GM03348 (cell line): ENCODE results near the gene ST8SIA4.

ENCODE experiments used
- DNase-seq: peaks from one replicate; pipeline ENCODE4 v3.0.0; 2012; ENCODE audit warnings: low spot score

Gene ST8SIA4, protein sequence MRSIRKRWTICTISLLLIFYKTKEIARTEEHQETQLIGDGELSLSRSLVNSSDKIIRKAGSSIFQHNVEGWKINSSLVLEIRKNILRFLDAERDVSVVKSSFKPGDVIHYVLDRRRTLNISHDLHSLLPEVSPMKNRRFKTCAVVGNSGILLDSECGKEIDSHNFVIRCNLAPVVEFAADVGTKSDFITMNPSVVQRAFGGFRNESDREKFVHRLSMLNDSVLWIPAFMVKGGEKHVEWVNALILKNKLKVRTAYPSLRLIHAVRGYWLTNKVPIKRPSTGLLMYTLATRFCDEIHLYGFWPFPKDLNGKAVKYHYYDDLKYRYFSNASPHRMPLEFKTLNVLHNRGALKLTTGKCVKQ

DNA sequence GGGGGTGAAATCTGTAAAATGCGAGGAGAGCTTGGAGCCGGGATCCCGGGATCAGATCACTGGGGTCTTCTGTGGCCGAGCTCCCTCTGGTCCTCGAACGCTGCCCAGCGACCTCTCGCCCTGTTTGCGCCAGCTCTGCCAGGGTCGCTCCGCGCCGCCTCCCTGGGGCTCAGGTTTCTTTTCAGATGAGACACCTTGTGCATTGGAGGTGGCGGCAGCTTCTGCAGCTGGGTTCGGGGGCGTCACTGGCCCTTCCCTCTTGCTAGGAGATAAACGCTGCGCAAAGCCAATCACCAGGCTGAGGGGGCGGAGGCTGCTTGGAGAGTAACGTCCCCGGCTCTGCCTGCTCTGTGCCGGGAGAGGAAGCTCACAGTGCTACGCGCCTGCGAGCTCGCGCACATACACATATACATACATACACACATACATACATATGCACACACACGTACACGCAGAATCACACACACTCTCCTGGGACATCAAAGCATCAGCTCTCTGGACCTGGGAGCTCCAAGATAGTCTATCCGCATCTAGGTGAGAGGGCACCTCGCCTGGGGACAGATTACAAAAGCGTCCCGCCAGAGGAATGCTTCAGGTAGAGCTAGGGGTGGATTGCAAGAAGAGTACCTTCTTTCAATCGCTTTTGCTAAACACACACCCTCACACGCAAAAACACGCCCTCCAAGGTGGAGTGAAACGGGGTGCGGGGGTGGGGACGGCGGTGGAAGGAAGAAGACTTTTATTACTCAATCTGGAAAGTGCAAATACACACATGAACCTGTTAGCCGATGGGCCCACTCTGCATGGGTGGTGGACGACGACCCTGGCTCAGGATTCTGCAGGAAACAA, at the start of gene ST8SIA4:
ST8SIA4 (minus strand) TSS at position 244 of the 849 bp plus-strand sequence. CDS start 327 bp downstream, outside the sequence.
- DNase-seq: no peak

DNA sequence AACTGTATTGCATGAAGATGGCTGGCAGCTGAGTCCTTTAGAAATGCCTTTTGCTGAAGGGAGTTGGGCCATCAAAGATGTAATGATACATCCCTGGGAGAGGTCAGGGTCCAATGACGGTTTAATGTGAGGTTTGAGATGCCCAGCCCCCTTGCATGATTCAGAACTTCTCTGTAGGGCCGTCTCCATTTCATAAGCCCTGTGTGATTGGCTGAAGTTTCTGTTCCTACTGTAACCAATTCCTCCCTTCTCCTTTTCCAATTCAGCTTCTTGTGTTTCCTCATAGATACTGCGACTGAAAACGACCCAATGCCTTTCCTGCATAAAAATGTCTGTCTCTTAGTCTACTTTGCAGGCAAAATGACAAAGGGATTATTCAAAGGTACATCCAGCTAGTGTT, 47.9 kb upstream of the ST8SIA4 start:
- DNase-seq: no peak

DNA sequence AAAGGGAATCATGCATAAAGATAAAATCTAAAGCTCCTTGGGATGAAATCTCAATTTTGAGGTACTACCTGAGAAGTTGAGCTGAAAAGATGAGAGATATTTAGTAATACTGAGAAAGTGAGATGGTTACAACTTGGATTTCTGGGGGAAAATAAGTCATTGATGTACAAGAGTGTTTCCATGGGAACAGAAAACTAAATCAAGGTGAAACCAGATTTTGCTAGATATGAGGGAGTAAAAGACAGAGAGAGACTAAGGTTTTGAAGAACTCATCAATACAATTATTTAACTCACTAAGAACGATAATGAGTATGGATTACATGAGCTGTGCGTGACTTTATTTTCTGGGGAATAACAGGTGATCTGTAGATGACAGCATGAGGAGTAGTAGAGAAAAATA, 10.2 kb upstream of the ST8SIA4 start:
- no peak for DNase-seq

DNA sequence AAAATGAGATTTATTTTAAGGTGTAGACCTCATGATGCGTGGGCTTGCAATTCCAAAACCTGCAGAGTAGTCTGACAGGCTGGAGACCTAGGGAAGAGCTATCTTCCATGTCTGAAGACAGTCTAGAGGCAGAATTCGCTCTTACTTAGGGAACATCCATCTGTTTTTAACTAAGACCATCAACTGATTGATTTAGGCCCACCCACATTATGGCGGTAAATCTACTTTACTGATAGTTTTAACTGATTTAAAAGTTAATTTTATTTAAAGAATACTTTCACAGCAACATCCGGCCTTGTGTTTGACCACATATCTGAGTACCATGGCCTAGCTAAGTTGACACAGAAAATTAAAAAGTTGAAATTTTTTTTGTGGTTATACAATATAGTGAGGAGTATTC, 6.0 kb upstream of the ST8SIA4 start:
- no peak for DNase-seq

DNA sequence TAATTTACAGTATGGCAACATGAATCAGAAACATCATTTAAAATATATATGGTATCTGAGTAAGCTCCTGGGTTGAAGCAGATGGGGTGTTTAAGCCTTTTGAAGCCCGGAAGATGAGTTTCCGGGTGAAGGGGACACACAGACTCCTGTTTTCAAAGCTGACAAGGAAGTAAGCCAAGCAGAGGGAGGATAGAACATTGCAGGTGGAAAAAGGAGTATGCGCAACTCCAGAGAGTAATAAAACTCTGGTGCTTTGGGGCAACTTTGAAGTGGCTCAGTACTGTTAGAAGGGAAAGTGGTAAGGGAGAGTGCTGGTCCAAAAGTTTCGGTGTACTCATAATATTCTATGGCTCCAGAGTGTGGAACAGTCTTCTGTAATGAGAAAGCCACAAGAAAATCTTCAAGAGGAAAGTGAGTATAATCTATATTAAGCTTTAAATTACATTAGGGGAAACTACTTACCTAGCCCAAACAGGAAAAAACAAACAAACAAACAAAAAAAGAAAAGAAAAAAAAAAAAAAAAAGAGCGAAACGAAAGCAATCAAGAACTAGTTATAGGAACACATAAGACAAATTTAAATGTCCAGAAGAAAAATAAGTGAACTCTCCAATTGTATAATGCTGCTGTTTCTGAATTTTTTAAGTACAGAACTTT, 2.3 kb upstream of the ST8SIA4 start:
- no peak for DNase-seq

DNA sequence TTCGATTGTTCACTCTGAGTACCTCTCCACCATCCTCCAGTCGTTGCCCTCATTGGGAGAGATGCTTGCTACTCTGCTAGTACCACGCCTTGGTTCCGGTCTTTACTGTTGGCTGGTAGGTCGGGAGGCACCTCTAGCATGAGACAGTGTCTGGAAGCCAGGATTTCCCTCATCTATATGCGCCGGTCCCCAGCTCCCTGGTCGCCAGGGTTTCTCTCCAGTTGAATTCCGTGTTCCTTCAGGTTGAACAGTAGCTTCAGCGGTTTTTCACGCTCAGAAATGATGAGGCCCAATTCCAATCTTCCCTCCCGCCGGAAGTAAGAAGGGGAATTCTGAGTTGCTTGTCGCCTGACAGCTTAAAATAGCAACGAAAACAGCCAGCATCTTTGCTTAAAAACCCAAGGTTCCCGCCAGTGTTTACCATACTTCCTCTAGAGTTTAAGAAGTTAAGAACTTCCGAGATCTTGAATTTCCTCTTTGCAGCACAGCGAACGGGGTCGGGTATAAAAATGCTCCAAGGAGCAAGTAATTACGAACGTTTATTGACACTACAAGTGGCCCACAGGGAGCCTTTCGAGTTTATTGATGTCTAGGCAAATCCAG, 1.3 kb upstream of the ST8SIA4 start:
- no peak for DNase-seq

DNA sequence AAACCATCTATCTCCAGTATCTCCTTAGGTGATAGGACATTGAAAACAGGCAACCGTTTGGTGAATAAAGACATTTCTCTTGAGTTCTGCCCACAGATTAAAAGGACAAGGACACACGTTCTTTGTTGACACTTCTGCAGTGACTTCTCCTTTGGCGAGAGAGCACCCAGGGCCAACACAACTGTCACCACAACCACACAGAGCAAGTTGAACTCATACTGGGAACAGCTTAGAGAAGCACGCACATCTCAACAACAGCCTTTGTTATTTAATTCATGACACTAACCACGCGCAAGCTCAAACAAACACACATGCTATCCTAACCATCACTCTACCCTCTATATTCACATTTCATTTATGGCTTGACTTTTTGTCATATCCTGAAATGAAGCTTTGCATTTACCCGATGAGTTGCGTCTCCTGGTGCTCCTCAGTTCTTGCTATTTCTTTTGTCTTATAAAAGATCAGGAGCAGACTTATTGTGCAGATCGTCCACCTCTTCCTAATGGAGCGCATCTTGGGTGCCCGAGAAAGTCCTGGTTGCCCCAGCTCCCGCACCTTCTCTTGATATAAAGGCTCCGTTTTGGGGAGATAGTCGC, 543 bp downstream of the ST8SIA4 start:
- DNase-seq: no peak

DNA sequence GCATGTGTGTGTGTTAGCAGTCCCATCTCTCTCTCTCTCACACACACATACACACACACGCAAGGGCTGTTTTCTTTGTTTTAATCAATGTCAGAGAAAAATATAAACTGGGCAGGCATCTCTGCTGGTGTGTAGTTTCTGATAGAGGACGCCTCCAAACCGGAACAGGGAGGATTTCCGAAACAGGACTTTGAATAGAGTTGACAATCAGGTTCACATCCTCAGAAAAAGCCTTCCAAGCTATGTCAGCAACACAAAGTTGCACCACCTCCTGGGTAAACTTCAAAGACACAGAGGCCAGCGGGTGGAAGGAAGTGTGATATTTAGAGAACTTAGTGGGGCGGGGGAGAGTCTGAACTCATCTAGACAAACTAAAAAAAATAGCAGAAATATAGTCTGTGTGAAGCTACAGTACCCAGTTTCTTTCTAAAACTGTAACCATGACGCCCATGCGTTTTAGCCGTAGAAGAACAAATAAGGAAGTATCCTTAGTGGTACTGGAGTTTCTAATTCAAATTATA, 1.2 kb downstream of the ST8SIA4 start:
- DNase-seq: no peak

DNA sequence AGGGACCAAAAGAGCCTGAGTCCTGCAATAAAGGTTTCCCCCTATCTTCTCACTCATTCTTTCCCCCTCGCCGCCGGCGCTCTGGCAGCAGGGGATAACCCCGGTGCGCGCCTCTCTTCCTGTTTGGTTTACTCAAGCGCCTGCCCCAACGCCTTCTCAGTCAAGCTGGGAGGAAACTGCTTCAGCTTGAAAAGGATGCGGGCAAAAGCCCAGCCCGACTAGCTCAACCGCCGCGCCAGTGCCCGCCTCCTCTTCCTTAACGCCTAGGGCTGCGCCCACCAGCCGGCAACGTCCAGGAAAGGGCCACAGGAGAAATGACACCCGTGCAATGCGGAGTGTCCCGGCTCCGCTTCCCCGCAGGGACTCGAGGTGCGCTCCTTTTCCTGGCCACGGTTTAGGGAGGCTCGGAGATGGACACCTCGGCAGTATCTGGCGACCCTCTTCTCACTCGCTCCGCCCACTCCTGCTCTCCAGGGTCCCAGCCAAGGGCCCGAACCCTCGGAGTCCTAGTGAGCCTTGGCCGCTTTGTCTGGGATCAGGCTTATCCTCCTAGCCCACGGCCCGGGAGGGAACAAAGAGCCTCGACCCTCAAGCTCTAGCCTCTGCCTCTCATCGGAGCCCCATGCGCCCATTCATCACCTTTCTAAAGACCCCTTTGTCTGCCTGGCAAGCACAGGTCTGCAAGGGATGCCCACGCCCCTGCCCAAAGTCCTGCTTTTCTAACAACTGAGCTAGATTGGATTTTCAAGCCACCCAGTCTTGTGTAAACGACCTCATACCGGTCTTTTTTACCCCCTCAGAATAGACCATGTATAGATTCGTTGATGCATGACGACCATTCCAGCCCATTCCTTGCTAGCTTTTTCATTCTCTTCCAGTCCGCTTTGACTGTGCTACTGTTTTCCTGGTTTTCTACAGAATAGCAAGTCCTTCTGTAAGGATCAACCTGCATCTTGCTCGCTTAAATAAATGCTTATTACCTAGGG, 2.0 kb downstream of the ST8SIA4 start:
- DNase-seq: peak; percentile 41

DNA sequence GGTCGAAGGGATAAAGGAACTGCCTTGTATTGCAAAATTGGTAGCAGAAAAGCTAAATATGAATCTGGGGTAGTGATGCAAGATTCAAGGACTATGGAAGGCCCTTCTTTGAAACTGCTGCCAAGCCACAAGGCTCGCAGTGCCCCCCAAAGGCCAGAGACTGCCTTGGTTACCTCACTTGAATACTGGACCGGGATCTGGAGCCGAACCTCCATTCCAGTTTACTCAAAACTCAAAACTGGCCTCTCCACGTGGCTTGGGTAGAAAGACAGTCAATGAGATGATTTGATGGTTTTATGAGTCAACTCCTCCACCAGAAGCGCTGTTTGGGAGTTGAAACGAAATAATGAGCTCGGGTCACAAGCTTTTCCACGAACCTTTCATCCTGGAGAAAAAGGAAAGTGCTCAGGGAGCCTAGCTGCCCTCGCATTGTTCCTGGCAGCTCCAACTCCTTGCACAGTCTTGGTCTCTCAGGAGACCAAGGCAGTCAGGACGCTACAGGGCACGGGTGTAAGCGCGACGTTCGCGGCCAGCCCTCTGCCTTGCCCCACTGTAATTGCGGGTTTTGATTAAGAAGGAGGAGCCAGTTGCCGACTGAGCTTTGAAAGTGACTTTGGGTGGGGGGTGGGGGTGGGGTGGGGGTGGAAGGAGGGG, 2.8 kb downstream of the ST8SIA4 start:
- peak; percentile 16 for DNase-seq

DNA sequence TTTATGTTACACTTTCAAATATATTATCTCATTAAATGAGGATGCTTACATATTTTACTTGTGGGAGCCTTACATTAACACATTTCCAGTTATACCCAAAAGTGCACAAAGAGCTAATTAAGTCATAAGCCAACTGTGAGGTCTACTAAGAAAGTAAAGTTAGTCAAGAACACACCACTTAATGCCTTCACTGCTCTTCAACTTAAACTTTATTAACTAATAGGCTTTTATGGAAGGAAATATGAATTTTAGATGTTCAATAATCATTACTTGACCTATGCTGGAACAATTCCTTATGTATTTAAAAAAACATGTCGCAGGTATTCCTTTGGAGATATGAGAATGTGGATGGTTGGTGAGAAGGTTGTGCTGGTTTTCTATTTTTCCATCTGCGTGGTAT, 3.4 kb downstream of the ST8SIA4 start:
- DNase-seq: no peak

DNA sequence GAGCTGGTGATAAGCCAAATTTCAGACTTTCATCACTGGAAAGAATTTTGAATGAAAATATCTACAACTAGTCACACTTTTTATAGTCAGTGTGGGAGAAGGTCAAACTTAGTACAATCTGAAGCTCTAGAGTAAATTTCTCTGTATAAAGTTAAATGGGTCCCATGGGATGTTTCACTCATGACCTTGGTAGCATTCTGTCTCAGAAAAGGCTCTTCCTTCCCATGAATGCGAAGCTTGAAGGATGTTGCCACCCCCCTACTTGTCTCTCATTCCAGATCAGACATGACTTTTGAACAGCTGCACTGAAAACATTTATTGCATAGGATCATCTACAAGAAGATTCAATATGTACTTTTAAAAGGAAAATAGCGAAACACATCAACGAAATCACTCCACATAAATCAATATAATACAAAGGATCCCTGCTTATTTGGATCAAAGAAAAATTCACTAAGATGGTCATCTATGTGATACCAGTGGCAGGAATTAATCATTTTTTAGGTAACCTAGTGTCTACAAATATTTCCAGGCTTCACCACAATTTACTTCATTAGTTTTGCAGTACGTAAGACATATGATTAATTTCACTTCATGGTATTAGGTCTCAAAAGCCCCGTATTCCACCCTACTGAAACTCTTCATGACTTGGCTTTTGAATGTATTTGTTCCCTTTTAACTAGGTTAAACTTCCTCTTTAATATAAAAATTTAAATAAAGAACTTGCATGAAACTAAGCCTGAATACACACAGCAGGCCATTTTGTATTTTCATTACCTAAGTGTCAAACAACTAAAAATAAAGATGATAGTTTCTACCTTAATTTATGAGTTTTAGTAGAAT, 4.4 kb downstream of the ST8SIA4 start:
- DNase-seq: no peak

DNA sequence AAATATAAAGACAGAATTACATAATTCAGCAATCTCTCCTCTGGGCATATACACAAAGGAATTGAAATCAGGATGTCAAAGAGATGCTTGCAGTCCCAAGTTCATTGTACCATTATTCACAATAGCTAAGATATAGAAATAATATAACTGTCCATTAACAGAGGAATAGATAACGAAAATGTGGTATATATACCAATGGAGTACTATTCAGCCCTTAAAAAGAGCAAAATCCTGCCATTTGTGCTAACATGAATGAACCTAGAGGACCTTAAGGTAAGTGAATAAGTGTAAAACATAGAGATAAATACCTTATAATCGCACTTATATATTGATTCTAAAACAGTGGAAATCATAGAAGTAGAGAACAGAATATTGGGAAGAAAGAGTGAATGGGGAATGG, 7.0 kb downstream of the ST8SIA4 start:
- no peak for DNase-seq

DNA sequence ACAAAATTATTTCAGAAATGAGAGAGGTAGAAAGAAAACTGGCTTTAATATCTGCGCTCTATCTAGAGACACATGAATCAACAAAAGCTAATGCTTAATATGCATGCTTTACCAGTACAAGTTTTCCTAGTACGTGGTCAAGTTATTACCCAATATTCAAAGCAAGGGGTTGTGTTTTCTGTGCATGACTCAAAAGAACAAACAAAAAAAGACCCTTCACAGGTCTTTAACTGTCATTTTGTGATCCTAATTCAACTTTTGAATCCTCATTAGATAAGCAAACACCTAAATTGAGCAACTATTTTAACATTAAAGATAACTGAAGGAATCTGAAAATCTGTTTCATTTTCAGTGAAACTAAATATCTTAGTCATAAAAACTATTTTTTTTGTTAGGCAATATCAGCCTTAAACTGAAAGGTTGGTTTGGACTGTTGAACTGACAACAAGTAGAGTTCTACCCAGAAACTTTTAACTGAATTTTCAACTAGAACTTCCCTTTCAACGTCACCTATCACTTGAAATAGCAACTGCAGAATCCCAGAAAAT, 12.5 kb downstream of the ST8SIA4 start:
- DNase-seq: no peak

DNA sequence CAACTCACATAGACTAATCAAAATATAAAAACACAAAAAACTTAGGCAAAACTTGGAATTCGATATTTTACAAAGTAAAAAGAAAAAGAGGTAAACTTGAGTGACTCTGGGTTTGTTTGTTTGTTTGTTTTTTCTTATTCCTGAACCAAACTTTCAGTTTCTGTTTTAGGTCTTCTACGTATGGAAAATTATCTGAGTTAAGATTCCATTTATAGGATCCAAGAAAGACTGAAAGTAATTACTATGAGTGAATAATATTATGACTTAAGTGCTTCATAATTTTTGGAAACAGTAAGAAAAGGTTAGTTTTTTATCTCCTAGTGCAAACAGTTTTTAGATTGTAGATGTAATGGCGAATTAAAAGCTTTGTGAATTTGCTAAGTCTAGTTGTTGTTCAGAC, 13.2 kb downstream of the ST8SIA4 start:
- DNase-seq: no peak

DNA sequence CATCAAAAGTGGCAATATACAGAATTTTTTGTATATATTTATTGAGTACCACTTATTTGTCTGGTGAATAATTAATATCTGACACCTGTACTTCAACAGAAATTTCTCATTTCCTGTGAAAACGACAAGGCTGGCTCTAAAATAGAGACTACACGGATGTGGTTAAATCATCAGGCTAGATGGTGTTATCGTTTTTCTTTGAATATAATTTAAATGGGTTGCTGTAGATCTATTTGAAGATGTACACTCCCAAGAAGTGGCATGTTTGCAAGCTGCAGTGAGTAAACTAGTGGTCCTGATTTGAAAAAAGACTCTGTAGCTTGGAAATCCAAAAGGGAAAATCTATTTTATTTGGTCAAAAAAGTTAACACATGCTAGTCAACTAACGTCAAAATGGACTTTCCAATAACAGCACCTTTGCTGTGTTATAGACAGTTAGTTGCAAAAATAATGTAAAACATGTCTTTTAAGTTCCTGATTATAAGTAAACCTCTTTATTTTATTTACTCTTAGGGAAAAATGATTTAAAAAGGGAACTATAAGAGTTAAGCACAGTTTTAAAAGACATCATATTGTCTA, 13.8 kb downstream of the ST8SIA4 start:
- no peak for DNase-seq

DNA sequence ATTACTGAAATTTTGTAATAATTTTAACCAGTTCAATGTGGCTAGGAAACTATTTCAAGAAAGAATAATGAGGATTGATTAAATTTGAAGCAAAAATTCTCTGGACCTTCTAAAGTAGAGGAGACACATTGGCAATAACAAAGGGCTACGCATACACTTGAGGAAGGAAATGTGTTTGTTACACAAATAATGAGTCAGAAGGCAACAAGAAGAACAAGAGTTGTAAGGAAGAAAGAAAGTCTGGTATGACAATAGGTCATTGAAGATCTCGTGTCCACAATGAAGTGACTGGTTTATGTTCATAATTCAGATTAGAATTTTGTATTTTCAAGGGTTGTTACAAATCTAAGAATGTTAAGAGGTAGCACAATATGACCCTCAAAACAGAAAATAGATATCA, 25.8 kb downstream of the ST8SIA4 start:
- DNase-seq: no peak

DNA sequence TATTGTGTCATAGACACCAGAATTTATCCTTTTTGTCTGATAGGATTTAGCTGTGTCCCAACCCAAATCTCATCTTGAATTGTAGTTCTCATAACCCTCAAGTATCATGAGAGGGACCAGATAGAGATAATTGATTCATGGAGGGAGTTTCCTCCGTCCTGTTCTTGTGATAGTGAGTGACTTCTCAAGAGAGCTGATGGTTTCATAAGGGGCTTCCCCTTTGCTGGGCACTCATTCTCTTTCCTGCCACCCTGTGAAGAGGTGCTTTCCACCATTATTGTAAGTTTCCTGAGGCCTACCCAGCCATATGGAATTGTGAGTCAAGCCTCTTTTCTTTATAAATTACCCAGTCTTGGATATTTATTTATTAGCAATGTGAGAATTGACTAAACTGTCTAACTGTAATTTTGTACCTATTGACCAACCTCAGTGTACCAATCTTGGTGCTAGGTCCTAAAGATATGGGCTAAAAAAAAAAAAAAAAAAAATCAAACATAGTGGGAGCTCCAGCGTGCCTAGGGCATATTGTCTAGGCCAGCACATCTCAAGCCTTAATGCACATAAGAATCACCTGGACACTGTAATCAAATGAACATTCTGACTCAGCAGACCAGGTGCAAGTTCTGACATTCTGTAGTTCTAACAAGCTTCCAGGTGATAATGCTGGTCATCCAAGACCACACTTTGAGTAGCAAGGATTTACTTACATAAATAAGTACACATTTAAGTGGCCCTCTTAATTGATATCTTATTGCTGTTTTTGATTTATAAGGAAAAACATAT, 30.5 kb downstream of the ST8SIA4 start:
- no peak for DNase-seq
